C4-2B (cell line): ENCODE measurements around the gene PLA2G6.

ENCODE experiments used
- ZFX ChIP-seq: fragments of 450-650 bp; IDR thresholded peaks from 2 replicates; pipeline ENCODE4 v1.6.1; 2017
- TF ChIP-seq, protein P1 (sequence below): fragments of 450-650 bp; conservative IDR thresholded peaks from 2 replicates; pipeline ENCODE4 v1.5.1; 2017; ENCODE audit warnings: mild to moderate bottlenecking

DNA sequence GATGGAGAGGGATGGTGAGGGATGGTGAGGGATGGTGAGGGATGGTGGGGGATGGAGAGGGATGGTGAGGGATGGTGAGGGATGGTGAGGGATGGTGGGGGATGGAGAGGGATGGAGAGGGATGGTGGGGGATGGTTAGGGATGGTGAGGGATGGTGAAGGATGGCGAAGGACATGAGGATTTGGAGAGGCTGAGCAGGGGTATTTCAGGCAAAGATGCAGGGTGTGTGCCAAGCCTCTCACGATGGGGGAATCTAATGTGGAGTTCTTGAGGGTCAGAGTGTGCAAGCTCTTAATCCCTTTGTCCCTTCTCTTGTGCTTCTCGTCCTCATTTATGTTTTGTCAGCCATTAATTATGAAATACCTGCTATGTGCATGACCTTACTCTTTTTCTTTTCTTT, 7.5 kb upstream of the PLA2G6 start:
- TF ChIP-seq, protein P1, sequence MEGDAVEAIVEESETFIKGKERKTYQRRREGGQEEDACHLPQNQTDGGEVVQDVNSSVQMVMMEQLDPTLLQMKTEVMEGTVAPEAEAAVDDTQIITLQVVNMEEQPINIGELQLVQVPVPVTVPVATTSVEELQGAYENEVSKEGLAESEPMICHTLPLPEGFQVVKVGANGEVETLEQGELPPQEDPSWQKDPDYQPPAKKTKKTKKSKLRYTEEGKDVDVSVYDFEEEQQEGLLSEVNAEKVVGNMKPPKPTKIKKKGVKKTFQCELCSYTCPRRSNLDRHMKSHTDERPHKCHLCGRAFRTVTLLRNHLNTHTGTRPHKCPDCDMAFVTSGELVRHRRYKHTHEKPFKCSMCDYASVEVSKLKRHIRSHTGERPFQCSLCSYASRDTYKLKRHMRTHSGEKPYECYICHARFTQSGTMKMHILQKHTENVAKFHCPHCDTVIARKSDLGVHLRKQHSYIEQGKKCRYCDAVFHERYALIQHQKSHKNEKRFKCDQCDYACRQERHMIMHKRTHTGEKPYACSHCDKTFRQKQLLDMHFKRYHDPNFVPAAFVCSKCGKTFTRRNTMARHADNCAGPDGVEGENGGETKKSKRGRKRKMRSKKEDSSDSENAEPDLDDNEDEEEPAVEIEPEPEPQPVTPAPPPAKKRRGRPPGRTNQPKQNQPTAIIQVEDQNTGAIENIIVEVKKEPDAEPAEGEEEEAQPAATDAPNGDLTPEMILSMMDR, result no peak
- TF ChIP-seq ZFX, result no peak
